ENCODE data around the gene SLC2A5. TPM values are rescaled to one million over a fixed set of nuclear protein-coding genes. Genes with fewer than 3 reads are reported as not detected.

SLC2A5 gene
- polyA plus RNA-seq, 3 donors = 0.75 to 1.3 (median 0.81) TPM

GRCh38 chr1:9061252-9061960, 8.0 kb downstream of the SLC2A5 start:
- Histone ChIP-seq H3K9me3 (replicated peaks in 1 of 2; ENCODE audit: control insufficient read depth in 1 of 2, insufficient read depth in 1 of 2, low read length in 2 of 2) (no peaks in the 10 kb centered on the region), H3K4me1 (ENCODE audit: control insufficient read depth in 1 of 2, insufficient read depth in 2 of 2, low read length in 2 of 2) (peaks cover 32 to 35% of the 10 kb centered on the region in 2 donors), H4K20me1 (ENCODE audit: insufficient read depth, low read length) (no peaks in the 10 kb centered on the region), H3K27ac (ENCODE audit: low read depth in 1 of 2, low read length in 2 of 2) (no peak overlapping the region), H3K79me2 (ENCODE audit: insufficient read depth, low read length) (peaks cover 32% of the 10 kb centered on the region), H2AFZ (ENCODE audit: insufficient read depth, low read depth, low read length, poor library complexity, severe bottlenecking) (no peak overlapping the region), H3K36me3 (replicated peaks in 1 of 2; ENCODE audit: control insufficient read depth in 1 of 2, insufficient read depth in 2 of 2, low read length in 2 of 2) (peaks cover 4% of the 10 kb centered on the region in 2 donors), H3K4me2 (replicated peaks; ENCODE audit: extremely low read depth, low read length, poor library complexity, severe bottlenecking) (no peak overlapping the region), H3K4me3 (replicated peaks in 1 of 3; ENCODE audit: low read depth in 2 of 3, low read length in 3 of 3) (no peak overlapping the region), H3K9ac (ENCODE audit: insufficient read depth, low read length, poor library complexity, severe bottlenecking) (no peak overlapping the region), H3K27me3 (ENCODE audit: control insufficient read depth in 2 of 2, insufficient read depth in 2 of 2, low read length in 2 of 2) (no peaks in the 10 kb centered on the region)
- H3K27ac Mint-ChIP-seq = peak overlapping the region in 3 of 7 donors; percentile 6 to 26 (median 15)
- DNase-seq = peak in 1 of 3 donors; percentile 53
- peaks cover 0 to 9% (median 0%) of the 10 kb centered on the region in 7 donors for H3K9me3 Mint-ChIP-seq
- peaks cover 0 to 3% of the 10 kb centered on the region in 2 donors for H3K36me3 Mint-ChIP-seq
- H3K4me3 Mint-ChIP-seq = peak overlapping the region in 1 of 2 donors; percentile 24
- no peaks in the 10 kb centered on the region for H3K27me3 Mint-ChIP-seq (ENCODE audit: low read depth in 3 of 3)
- H3K4me1 Mint-ChIP-seq = peaks cover 48% of the 10 kb centered on the region
- intact Hi-C loops (cut with micrococcal nuclease) = loop anchor here in 1 of 2 donors (5.0 kb wide), 1 partner anchor 36 kb away; no protein-coding TSS in a partner anchor
- no peak for TF ChIP-seq CTCF (IDR thresholded peaks at IDR 0.05)
- WGBS (ENCODE audit: insufficient coverage) = 0% methylated on average over 2 of the region's 6 CpGs

GRCh38 chr1:9059891-9060744, 9.3 kb downstream of the SLC2A5 start:
- WGBS (ENCODE audit: insufficient coverage) = 93% methylated on average over 4 of the region's 4 CpGs
- no peaks in the 10 kb centered on the region for H3K27me3 Mint-ChIP-seq (ENCODE audit: low read depth in 3 of 3)
- no peak overlapping the region for H3K4me2 ChIP-seq (replicated peaks; ENCODE audit: extremely low read depth, low read length, poor library complexity, severe bottlenecking)

More at GRCh38 chr1:9059891-9060744, 9.3 kb downstream of the SLC2A5 start:
- Histone ChIP-seq H3K9ac (ENCODE audit: insufficient read depth, low read length, poor library complexity, severe bottlenecking) (no peak overlapping the region), H3K27ac (ENCODE audit: low read depth in 1 of 2, low read length in 2 of 2) (peak overlapping the region in 1 of 2 donors; percentile 45), H3K36me3 (replicated peaks in 1 of 2; ENCODE audit: control insufficient read depth in 1 of 2, insufficient read depth in 2 of 2, low read length in 2 of 2) (peaks cover 4% of the 10 kb centered on the region in 2 donors), H3K9me3 (replicated peaks in 1 of 2; ENCODE audit: control insufficient read depth in 1 of 2, insufficient read depth in 1 of 2, low read length in 2 of 2) (no peaks in the 10 kb centered on the region), H3K4me3 (replicated peaks in 1 of 3; ENCODE audit: low read depth in 2 of 3, low read length in 3 of 3) (no peak overlapping the region), H3K27me3 (ENCODE audit: control insufficient read depth in 2 of 2, insufficient read depth in 2 of 2, low read length in 2 of 2) (no peaks in the 10 kb centered on the region), H3K4me1 (ENCODE audit: control insufficient read depth in 1 of 2, insufficient read depth in 2 of 2, low read length in 2 of 2) (peaks cover 21 to 30% of the 10 kb centered on the region in 2 donors), H4K20me1 (ENCODE audit: insufficient read depth, low read length) (no peaks in the 10 kb centered on the region), H3K79me2 (ENCODE audit: insufficient read depth, low read length) (peaks cover 20% of the 10 kb centered on the region), H2AFZ (ENCODE audit: insufficient read depth, low read depth, low read length, poor library complexity, severe bottlenecking) (no peak overlapping the region)
- no peak for DNase-seq
- Mint-ChIP-seq H3K27ac (peak overlapping the region in 3 of 7 donors; percentile 20 to 82 (median 28)), H3K4me3 (no peak overlapping the region), H3K4me1 (peaks cover 43% of the 10 kb centered on the region), H3K9me3 (peaks cover 0 to 9% (median 0%) of the 10 kb centered on the region in 7 donors), H3K36me3 (peaks cover 0 to 10% of the 10 kb centered on the region in 2 donors)
- no peak for TF ChIP-seq CTCF (IDR thresholded peaks at IDR 0.05)
- intact Hi-C loops (cut with micrococcal nuclease) = loop anchor here in 1 of 2 donors (5.0 kb wide), 1 partner anchor 37 kb away; no protein-coding TSS in a partner anchor
